ENCODE data around the gene ADGRE1. TPM values are rescaled to one million over a fixed set of nuclear protein-coding genes. Genes with fewer than 3 reads are reported as not detected.
A peak's percentile ranks its signal among the peaks of the same experiment; 100 is the strongest.

ADGRE1 gene
- total RNA-seq, 4 donors from 2014 or later = not detected

- no peak for DNase-seq
- intact Hi-C loops (cut with DNase I) = no loop called here
- Histone ChIP-seq H3K36me3 (no peaks in the 10 kb centered on the region), H3K27me3 (no peaks in the 10 kb centered on the region), H3K4me3 (replicated peaks in 1 of 3) (no peak overlapping the region), H3K4me1 (no peaks in the 10 kb centered on the region), H3K9me3 (no peaks in the 10 kb centered on the region), H3K27ac (no peak overlapping the region)
- TF ChIP-seq POLR2A (IDR thresholded peaks at IDR 0.05) = no peak
- no peak for TF ChIP-seq CTCF (IDR thresholded peaks at IDR 0.05)
- WGBS, 2 donors = 74 to 77% methylated on average over 1 of the region's 1 CpG
Measured at GRCh38 chr19:6956573-6956972, 69.2 kb downstream of the ADGRE1 start.

GRCh38 chr19:6958791-6959190, 71.4 kb downstream of the ADGRE1 start:
- no peaks in the 10 kb centered on the region for H3K9me3 ChIP-seq
- no peaks in the 10 kb centered on the region for H3K4me1 ChIP-seq
- no peak overlapping the region for H3K27ac ChIP-seq
- no peak for DNase-seq
- intact Hi-C loops (cut with DNase I) = no loop called here
- WGBS, 2 donors = 75 to 79% methylated on average over 3 of the region's 3 CpGs
- no peak for TF ChIP-seq CTCF (IDR thresholded peaks at IDR 0.05)
- TF ChIP-seq POLR2A (IDR thresholded peaks at IDR 0.05) = no peak
- no peaks in the 10 kb centered on the region for H3K36me3 ChIP-seq
- H3K27me3 ChIP-seq = no peaks in the 10 kb centered on the region
- no peak overlapping the region for H3K4me3 ChIP-seq (replicated peaks in 1 of 3)

DNA sequence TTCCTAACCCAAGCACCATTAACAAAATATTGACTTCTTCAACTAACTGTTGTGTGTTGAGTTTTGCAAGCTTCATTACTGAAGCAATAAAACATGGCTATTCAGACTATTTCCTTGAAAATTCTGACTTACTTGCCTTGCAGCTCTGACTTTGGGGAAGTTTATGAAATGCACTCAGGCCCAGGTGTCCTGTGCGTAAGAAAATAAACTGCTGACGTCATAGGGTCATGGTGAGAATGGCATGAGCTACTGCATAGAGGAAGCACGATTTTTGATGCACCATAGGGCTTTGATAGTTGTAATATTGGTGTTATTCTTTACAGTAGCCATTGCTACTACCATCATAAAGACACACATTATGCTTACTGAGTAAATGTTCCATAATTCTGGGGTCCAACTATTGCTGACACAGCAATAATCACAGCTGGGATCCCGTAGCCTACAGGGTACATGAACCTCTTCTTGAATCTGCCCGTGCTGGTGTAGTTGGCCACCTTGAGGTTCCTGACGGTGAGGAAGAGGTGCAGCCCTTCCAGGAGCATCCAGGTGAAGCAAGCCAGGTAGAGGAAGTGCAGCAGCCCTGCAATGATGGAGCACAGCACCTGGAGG, 76.0 kb downstream of the ADGRE1 start:
- Histone ChIP-seq H3K4me3 (replicated peaks in 1 of 3) (no peak overlapping the region), H3K4me1 (no peaks in the 10 kb centered on the region), H3K36me3 (no peaks in the 10 kb centered on the region), H3K27ac (no peak overlapping the region), H3K27me3 (no peaks in the 10 kb centered on the region), H3K9me3 (no peaks in the 10 kb centered on the region)
- 78 to 79% methylated on average over 6 of the region's 6 CpGs for WGBS, 2 donors
- DNase-seq = no peak
- intact Hi-C loops (cut with DNase I) = no loop called here
- TF ChIP-seq CTCF (IDR thresholded peaks at IDR 0.05) (no peak), POLR2A (IDR thresholded peaks at IDR 0.05) (no peak)

- no peak for DNase-seq
- no peak overlapping the region for H3K4me3 ChIP-seq (replicated peaks in 1 of 3)
- H3K4me1 ChIP-seq = no peaks in the 10 kb centered on the region
- H3K9me3 ChIP-seq = no peaks in the 10 kb centered on the region
- H3K27me3 ChIP-seq = no peaks in the 10 kb centered on the region
- intact Hi-C loops (cut with DNase I) = no loop called here
- H3K36me3 ChIP-seq = no peaks in the 10 kb centered on the region
- TF ChIP-seq CTCF (IDR thresholded peaks at IDR 0.05) (peak in 1 of 6 experiments; percentile 46), POLR2A (IDR thresholded peaks at IDR 0.05) (no peak)
- H3K27ac ChIP-seq = no peak overlapping the region
- 52 to 56% methylated on average over 4 of the region's 4 CpGs for WGBS, 2 donors
Measured at GRCh38 chr19:6963937-6964336, 76.6 kb downstream of the ADGRE1 start.

DNA sequence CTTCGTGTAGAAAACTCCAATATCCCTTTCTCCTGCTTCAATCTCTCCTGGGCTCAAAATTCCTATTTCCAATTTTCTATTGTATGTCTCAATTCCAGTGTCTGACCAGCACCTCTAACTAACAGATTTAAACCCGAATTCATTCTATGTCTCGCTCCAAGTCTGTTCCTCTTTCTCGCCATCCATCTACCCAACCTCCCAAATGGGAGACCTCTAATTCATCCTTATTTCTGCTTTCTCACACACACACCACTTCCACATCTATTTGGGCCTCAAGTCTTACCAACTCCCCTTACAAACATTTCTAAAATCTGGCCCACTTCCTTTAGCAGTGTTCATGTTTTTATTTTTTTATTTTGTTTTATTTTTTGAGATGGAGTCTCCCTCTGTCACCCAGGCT, 80.6 kb downstream of the ADGRE1 start:
- Histone ChIP-seq H3K36me3 (no peaks in the 10 kb centered on the region), H3K27ac (no peak overlapping the region), H3K9me3 (no peaks in the 10 kb centered on the region), H3K4me3 (replicated peaks in 1 of 3) (no peak overlapping the region), H3K4me1 (no peaks in the 10 kb centered on the region), H3K27me3 (no peaks in the 10 kb centered on the region)
- no peak for DNase-seq
- WGBS, 2 donors = 73 to 78% methylated on average over 4 of the region's 4 CpGs
- intact Hi-C loops (cut with DNase I) = no loop called here
- no peak for TF ChIP-seq POLR2A (IDR thresholded peaks at IDR 0.05)
- no peak for TF ChIP-seq CTCF (IDR thresholded peaks at IDR 0.05)
